IMR-90 (cell line): Measurements from ENCODE around the gene CEL. TPM values are rescaled to one million over a fixed set of nuclear protein-coding genes. Genes with fewer than 3 reads are reported as not detected.
"Not testable (repeated sequence)": the region's sequence is repeated elsewhere in the genome, so short reads cannot be mapped to it uniquely, and the experiment has no call there.

ENCODE experiments used
- ATAC-seq: fragments of 200-7000 bp; cut with Tn5 transposase; 2 replicates; pipeline ENCODE4 v1.9.1; 2020; ENCODE audit warnings: low read depth, mild to moderate bottlenecking, moderate library complexity
- BruUV-seq: library from RNA; stranded (reverse); fragments of 400-500 nt; replicated peaks from 2 replicates; lab custom pipeline; 2021; lab: Mats Ljungman, UMichigan
- CTCF ChIA-PET: fragments of 300-600 bp; formaldehyde crosslinking; extraction: SDS; loops from one replicate; lab custom pipeline; 2021; ENCODE audit warnings: antibody characterized with exemption; lab: Yijun Ruan, JAX
- POLR2A ChIA-PET: fragments of 300-600 bp; sonication (Branson Sonifier 250); formaldehyde crosslinking; loops from one replicate; lab custom pipeline; 2022; ENCODE audit warnings: antibody characterized with exemption; ENCODE audit not compliant: unreplicated experiment; lab: Charles Lee
- DNase-seq: peaks from one replicate; pipeline ENCODE4 v3.0.0; 2013
- H2AFZ ChIP-seq: replicated peaks from 2 replicates; pipeline ENCODE3; 2013; ENCODE audit warnings: low read length, mild to moderate bottlenecking; ENCODE audit not compliant: poor library complexity
- H2AK5ac ChIP-seq: 2 replicates; pipeline ENCODE4 v1.6.1; 2013; ENCODE audit warnings: low read depth, low read length, inconsistent platforms
- H2AK9ac ChIP-seq: replicated peaks from 2 replicates; pipeline ENCODE3; 2013; ENCODE audit warnings: mild to moderate bottlenecking, low read depth, low read length, moderate library complexity; ENCODE audit not compliant: poor library complexity
- H2BK120ac ChIP-seq: 2 replicates; pipeline ENCODE4 v1.6.1; 2013; ENCODE audit warnings: low read depth, low read length, inconsistent platforms
- H2BK15ac ChIP-seq: 3 replicates; pipeline ENCODE4 v1.6.1; 2013; ENCODE audit warnings: low read depth, low read length, inconsistent platforms
- H2BK20ac ChIP-seq: 2 replicates; pipeline ENCODE4 v1.6.1; 2013; ENCODE audit warnings: low read depth, mild to moderate bottlenecking, inconsistent platforms, low read length, moderate library complexity
- H2BK5ac ChIP-seq: 2 replicates; pipeline ENCODE4 v1.6.1; 2013; ENCODE audit warnings: mild to moderate bottlenecking, low read depth, low read length, inconsistent platforms; ENCODE audit not compliant: poor library complexity, severe bottlenecking
- H3K14ac ChIP-seq: replicated peaks from 2 replicates; pipeline ENCODE4 v1.6.1; 2013; ENCODE audit warnings: low read depth, low read length, inconsistent platforms
- H3K18ac ChIP-seq: 2 replicates; pipeline ENCODE4 v1.6.1; 2013; ENCODE audit warnings: low read depth, low read length, control low read depth
- H3K23ac ChIP-seq: 2 replicates; pipeline ENCODE4 v1.6.1; 2013; ENCODE audit warnings: low read depth, low read length, inconsistent platforms
- H3K27ac ChIP-seq: 2 replicates; pipeline ENCODE4 v1.5.1; 2013; ENCODE audit warnings: mild to moderate bottlenecking, control low read depth, low read length; ENCODE audit not compliant: insufficient read depth
- H3K27me3 ChIP-seq: 2 replicates; pipeline ENCODE4 v1.6.1; 2013; ENCODE audit warnings: low read length; ENCODE audit not compliant: control insufficient read depth, insufficient read depth
- H3K36me3 ChIP-seq: 2 replicates; pipeline ENCODE4 v1.6.1; 2013; ENCODE audit warnings: low read length, mixed read lengths; ENCODE audit not compliant: control insufficient read depth, insufficient read depth
- H3K4ac ChIP-seq: 2 replicates; pipeline ENCODE4 v1.6.1; 2013; ENCODE audit warnings: low read depth, low read length, inconsistent platforms
- H3K4me1 ChIP-seq: 2 replicates; pipeline ENCODE4 v1.6.1; 2013; ENCODE audit warnings: low read length, mixed read lengths; ENCODE audit not compliant: control insufficient read depth, insufficient read depth
- H3K4me2 ChIP-seq: 2 replicates; pipeline ENCODE4 v1.6.1; 2013; ENCODE audit warnings: low read depth, mild to moderate bottlenecking, control low read depth, low read length, moderate library complexity
- H3K4me3 ChIP-seq: 2 replicates; pipeline ENCODE4 v1.5.1; 2013; ENCODE audit warnings: low read depth, mild to moderate bottlenecking, control low read depth, low read length, moderate library complexity; ENCODE audit not compliant: insufficient read depth
- H3K56ac ChIP-seq: 2 replicates; pipeline ENCODE4 v1.6.1; 2013; ENCODE audit warnings: low read length, inconsistent platforms; ENCODE audit not compliant: insufficient read depth; ENCODE audit errors: extremely low read depth
- H3K79me1 ChIP-seq, 2 experiments: 2 replicates each; pipeline ENCODE4 v1.6.1; 2013; ENCODE audit warnings: low read length in 2 of 2, inconsistent platforms in 1 of 2, low read depth in 1 of 2
- H3K9ac ChIP-seq: 2 replicates; pipeline ENCODE4 v1.6.1; 2013; ENCODE audit warnings: low read depth, low read length, control low read depth
- H3K9me1 ChIP-seq: 2 replicates; pipeline ENCODE4 v1.6.1; 2013; ENCODE audit warnings: low read length, inconsistent platforms; ENCODE audit not compliant: insufficient read depth
- H3K9me3 ChIP-seq: 2 replicates; pipeline ENCODE4 v1.6.1; 2013; ENCODE audit warnings: low read length; ENCODE audit not compliant: control insufficient read depth, insufficient read depth
- H4K20me1 ChIP-seq: 2 replicates; pipeline ENCODE4 v1.6.1; 2013; ENCODE audit warnings: low read length, inconsistent platforms; ENCODE audit not compliant: insufficient read depth
- H4K5ac ChIP-seq: 2 replicates; pipeline ENCODE4 v1.6.1; 2013; ENCODE audit warnings: mild to moderate bottlenecking, low read depth, low read length, control low read depth
- H4K8ac ChIP-seq, 2 experiments: 2 replicates each; pipeline ENCODE4 v1.6.1; 2013; ENCODE audit warnings: low read depth in 2 of 2, low read length in 2 of 2, control low read depth in 1 of 2, inconsistent platforms in 1 of 2
- H4K91ac ChIP-seq: 2 replicates; pipeline ENCODE4 v1.6.1; 2013; ENCODE audit warnings: low read depth, low read length, inconsistent platforms; ENCODE audit not compliant: insufficient read depth
- WGBS, 2 experiments: methylation state at CpG; one replicate each; pipeline versions ENCODE4 v1.1.5 to v1.1.7; 2013; ENCODE audit warnings: missing lambda C conversion rate in 2 of 2; ENCODE audit not compliant: insufficient read length in 1 of 2; ENCODE audit errors: extremely low coverage in 2 of 2; 5-methylcytosine and 5-hydroxymethylcytosine counted together
- dilution Hi-C: fragments of 300-500 bp; cut with HindIII; formaldehyde crosslinking; loops from one replicate; pipeline ENCODE4 v1.14.3; 2018; ENCODE audit warnings: low sequenced_read_pairs; ENCODE audit not compliant: unreplicated experiment
- in situ Hi-C: fragments of 300-500 bp; cut with MboI; formaldehyde crosslinking; loops from 3 replicates; pipeline ENCODE4 v1.14.3; 2019; ENCODE audit warnings: low sequenced_read_pairs, inconsistent platforms, mixed read lengths
- intact Hi-C: fragments of 100-400 bp; cut with micrococcal nuclease; formaldehyde crosslinking; loops from 2 replicates; pipeline ENCODE4 v1.10.0; 2022
- polyA plus RNA-seq, 3 experiments: library from polyadenylated mRNA; depleted of rRNA; stranded (reverse); fragments of >200 nt; gene quantifications; 2 replicates each; pipeline ENCODE4 v1.2.3, GENCODE V29; 2012; ENCODE audit warnings: low replicate concordance in 1 of 3
- total RNA-seq: library from RNA; depleted of rRNA; stranded (reverse); fragments of >200 nt; gene quantifications from 2 replicates; pipeline ENCODE4 v1.2.3, GENCODE V29; 2012

CEL gene
- total and polyA plus RNA-seq, 2 of the 4 experiments (the other 2 are of a cell fraction) = under 0.01 to 0.75 TPM

DNA sequence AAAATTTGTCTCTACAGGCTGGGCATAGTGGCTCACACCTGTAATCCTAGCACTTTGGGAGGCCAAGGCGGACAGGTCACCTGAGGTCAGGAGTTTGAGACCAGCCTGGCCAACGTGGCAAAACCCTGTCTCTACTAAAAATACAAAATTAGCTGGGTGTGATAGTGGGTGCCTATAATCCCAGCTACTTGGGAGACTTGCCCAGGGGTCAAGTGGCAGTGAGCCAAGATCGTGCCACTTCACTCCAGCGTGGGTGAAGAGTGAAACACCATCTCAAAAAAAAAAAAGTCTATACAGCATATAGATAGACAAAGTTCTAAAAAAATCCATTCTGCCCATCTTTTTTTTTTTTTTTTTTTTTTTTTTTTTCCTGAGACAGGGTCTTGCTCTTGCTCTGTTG is 32.6 kb downstream of the CEL start:
- H3K4ac ChIP-seq, H3K4me2 ChIP-seq, dilution Hi-C loops, POLR2A ChIA-PET, H3K4me1 ChIP-seq, H4K91ac ChIP-seq, H3K9me3 ChIP-seq, H3K23ac ChIP-seq, H2AK9ac ChIP-seq, H2AK5ac ChIP-seq, BruUV-seq, DNase-seq, in situ Hi-C loops, H2BK5ac ChIP-seq, H4K20me1 ChIP-seq, H3K27ac ChIP-seq, H2BK120ac ChIP-seq, intact Hi-C loops, H3K4me3 ChIP-seq, H2BK20ac ChIP-seq, H3K18ac ChIP-seq, H3K56ac ChIP-seq, H3K9ac ChIP-seq, H4K5ac ChIP-seq, H2BK15ac ChIP-seq, H3K14ac ChIP-seq, ATAC-seq, H2AFZ ChIP-seq, H3K79me1 ChIP-seq, H3K9me1 ChIP-seq, H4K8ac ChIP-seq, H3K27me3 ChIP-seq: not testable (repeated sequence)
- WGBS, 2 experiments = no CpG with 5 or more reads among the region's 4 CpGs
- CTCF ChIA-PET = interaction anchor here (1.3 kb wide), 1 partner anchor 50 kb away, joined by 3 read pairs; no protein-coding TSS in a partner anchor
- peaks cover 19% of the 10 kb centered on the region for H3K36me3 ChIP-seq
